Endothelial cell of umbilical vein (primary cell): Measurements from ENCODE around the gene SLC35B4. TPM values are rescaled to one million over a fixed set of nuclear protein-coding genes. Genes with fewer than 3 reads are reported as not detected.

Experiments used
- BruUV-seq: library from RNA; stranded (reverse); fragments of 400-500 nt; replicated peaks from 2 replicates; lab custom pipeline; 2021; lab: Mats Ljungman, UMichigan
- CTCF ChIA-PET: fragments of 300-600, 350-600 bp; sonication (Branson Sonifier 250); formaldehyde crosslinking; loops from one replicate; lab custom pipeline; 2021; ENCODE audit warnings: antibody characterized with exemption, inconsistent platforms; lab: Charles Lee
- POLR2A ChIA-PET: fragments of 300-600, 350-600 bp; sonication (Branson Sonifier 250); formaldehyde crosslinking; loops from one replicate; lab custom pipeline; 2021; ENCODE audit warnings: antibody characterized with exemption, inconsistent platforms; lab: Charles Lee
- DNase-seq: peaks from one replicate; pipeline ENCODE4 v3.0.0-alpha.2; 2011; ENCODE audit warnings: low read depth, low spot score
- FAIRE-seq: peaks from 2 replicates; lab custom pipeline; 2011; peaks lifted over from hg19 to GRCh38; lab: Jason Lieb, UNC
- H2AFZ ChIP-seq: 2 replicates; pipeline ENCODE4 v1.6.0; 2012; ENCODE audit warnings: low read depth, low read length, control low read depth, inconsistent platforms
- H3K27ac ChIP-seq: 2 replicates; pipeline ENCODE4 v1.5.1; 2011; ENCODE audit warnings: low read depth, mild to moderate bottlenecking, control low read depth, low read length, moderate library complexity; ENCODE audit not compliant: insufficient read depth
- H3K27me3 ChIP-seq, 2 experiments: 2 replicates each; pipeline versions ENCODE4 v1.6.0 to v1.6.1; 2011; ENCODE audit warnings: low read length in 2 of 2, mixed read lengths in 1 of 2; ENCODE audit not compliant: control insufficient read depth in 2 of 2, insufficient read depth in 2 of 2
- H3K36me3 ChIP-seq, 2 experiments: 2 replicates in 1 of 2; 3 replicates in 1 of 2; pipeline ENCODE4 v1.5.1; 2011; ENCODE audit warnings: low read length in 2 of 2, mild to moderate bottlenecking in 1 of 2, moderate library complexity in 1 of 2; ENCODE audit not compliant: control insufficient read depth in 2 of 2, insufficient read depth in 2 of 2; ENCODE audit errors: extremely low read depth in 1 of 2
- H3K4me1 ChIP-seq: 3 replicates; pipeline ENCODE4 v1.5.1; 2011; ENCODE audit warnings: mild to moderate bottlenecking, low read length; ENCODE audit not compliant: control insufficient read depth, insufficient read depth; ENCODE audit errors: extremely low read depth
- H3K4me2 ChIP-seq: 2 replicates; pipeline ENCODE4 v1.6.1; 2011; ENCODE audit warnings: low read length, control low read depth, mixed read lengths; ENCODE audit not compliant: insufficient read depth
- H3K4me3 ChIP-seq, 3 experiments: fragments of 200-600 bp in 1 of 3; sonication (generic), shearing (Covaris generic) in 1 of 3; replicated peaks in 1 of 3; 2 replicates each; pipeline ENCODE4 v1.5.1; 2011 to 2016; ENCODE audit warnings: control low read depth in 3 of 3, low read length in 3 of 3, mild to moderate bottlenecking in 2 of 3, inconsistent platforms in 1 of 3, low read depth in 1 of 3, moderate library complexity in 1 of 3; ENCODE audit not compliant: insufficient read depth in 1 of 3
- H3K79me2 ChIP-seq: 2 replicates; pipeline ENCODE4 v1.6.0; 2012; ENCODE audit warnings: low read length, inconsistent platforms; ENCODE audit not compliant: control insufficient read depth, insufficient read depth
- H3K9ac ChIP-seq: replicated peaks from 2 replicates; pipeline ENCODE3; 2011; ENCODE audit warnings: low read length, control low read depth; ENCODE audit not compliant: insufficient read depth; ENCODE audit errors: extremely low read depth
- H3K9me1 ChIP-seq: replicated peaks from 3 replicates; pipeline ENCODE4 v1.6.0; 2011; ENCODE audit warnings: mild to moderate bottlenecking, low read length; ENCODE audit not compliant: control insufficient read depth, insufficient read depth; ENCODE audit errors: extremely low read depth
- H3K9me3 ChIP-seq: replicated peaks from 2 replicates; pipeline ENCODE4 v1.5.1; 2012; ENCODE audit warnings: low read length, inconsistent platforms; ENCODE audit not compliant: control insufficient read depth, insufficient read depth
- H4K20me1 ChIP-seq: replicated peaks from 2 replicates; pipeline ENCODE3; 2011; ENCODE audit warnings: mild to moderate bottlenecking, low read length; ENCODE audit not compliant: control insufficient read depth, insufficient read depth; ENCODE audit errors: extremely low read depth
- CTCF ChIP-seq, 2 donors: IDR thresholded peaks; 1 replicate in 1 of 2; 2 replicates in 1 of 2; pipeline ENCODE4 v1.5.1; 2011; ENCODE audit warnings: low read length in 2 of 2, mild to moderate bottlenecking in 2 of 2, moderate library complexity in 2 of 2, control low read depth in 1 of 2, inconsistent platforms in 1 of 2, low read depth in 1 of 2; ENCODE audit not compliant: insufficient read depth in 1 of 2; ENCODE audit errors: extremely low read depth in 1 of 2
- EZH2 ChIP-seq: IDR thresholded peaks from 2 replicates; pipeline ENCODE4 v1.6.1; 2012; ENCODE audit warnings: borderline replicate concordance, low read depth, mild to moderate bottlenecking, moderate library complexity, low read length, inconsistent platforms; ENCODE audit not compliant: severe bottlenecking
- FOS ChIP-seq: IDR thresholded peaks from 2 replicates; pipeline ENCODE4 v1.6.1; 2011; ENCODE audit warnings: mild to moderate bottlenecking, low read length, moderate library complexity, borderline replicate concordance; ENCODE audit not compliant: insufficient read depth
- GATA2 ChIP-seq: IDR thresholded peaks from 2 replicates; pipeline ENCODE4 v1.7.0; 2011; ENCODE audit warnings: low read depth, mild to moderate bottlenecking, moderate library complexity, mixed read lengths, low read length; ENCODE audit not compliant: insufficient read length, insufficient read depth
- JUN ChIP-seq: IDR thresholded peaks from 2 replicates; pipeline ENCODE4 v1.6.1; 2011; ENCODE audit warnings: borderline replicate concordance, low read depth; ENCODE audit not compliant: insufficient read length, insufficient read depth
- MAX ChIP-seq: IDR thresholded peaks from 2 replicates; pipeline ENCODE4 v1.6.1; 2011; ENCODE audit not compliant: insufficient read depth, insufficient read length
- MYC ChIP-seq: IDR thresholded peaks from one replicate; pipeline ENCODE4 v1.6.1; 2011; ENCODE audit warnings: mild to moderate bottlenecking, low read depth, low read length
- POLR2A ChIP-seq: IDR thresholded peaks from 2 replicates; pipeline ENCODE4 v1.6.1; 2012; ENCODE audit warnings: low read depth, mild to moderate bottlenecking, control low read depth, low read length
- POLR2AphosphoS5 ChIP-seq: IDR thresholded peaks from 2 replicates; pipeline ENCODE4 v1.6.1; 2012; ENCODE audit warnings: low read depth, mild to moderate bottlenecking, control low read depth, low read length, moderate library complexity; ENCODE audit not compliant: insufficient read depth
- dilution Hi-C: fragments of 300-500 bp; cut with MboI; formaldehyde crosslinking; loops from one replicate; pipeline ENCODE4 v1.15.0; 2019; ENCODE audit warnings: low sequenced_read_pairs; ENCODE audit not compliant: extremely low pct_ligation_motif_present
- intact Hi-C: fragments of 100-400 bp; cut with micrococcal nuclease; formaldehyde crosslinking; loops from one replicate; pipeline ENCODE4 v1.10.0; 2022
- polyA plus RNA-seq, 4 experiments: library from polyadenylated mRNA; depleted of rRNA in 3 of 4; stranded (reverse) in 3 of 4; unstranded in 1 of 4; fragments of >200 nt; gene quantifications; 2 replicates each; pipeline versions ENCODE4 v1.2.1 to v1.2.3, GENCODE V29; 2011 to 2012; ENCODE audit warnings: missing spikeins in 1 of 4
- total RNA-seq: library from RNA; stranded (reverse); gene quantifications from 2 replicates; pipeline ENCODE4 v1.2.3, GENCODE V29; 2021

SLC35B4 gene
- total and polyA plus RNA-seq, 2 donors (not counting 3 experiments of a cell fraction or from before 2014, with no cell fraction given) = 17.5 to 20.2 TPM

- Histone ChIP-seq H3K4me3 (no peak overlapping the region), H4K20me1 (no peaks in the 10 kb centered on the region), H3K27ac (no peak overlapping the region), H3K79me2 (no peaks in the 10 kb centered on the region), H3K4me2 (no peak overlapping the region), H2AFZ (no peak overlapping the region), H3K9ac (no peak overlapping the region), H3K9me3 (no peaks in the 10 kb centered on the region), H3K9me1 (no peaks in the 10 kb centered on the region), H3K27me3 (peaks cover 0 to 5% of the 10 kb centered on the region in 2 experiments), H3K4me1 (no peaks in the 10 kb centered on the region), H3K36me3 (peaks cover 0 to 4% of the 10 kb centered on the region in 2 experiments)
- TF ChIP-seq JUN = no peak
- ChIA-PET CTCF (interaction anchor here (1.2 kb wide), 1 partner anchor 9 kb away, joined by 3 read pairs; no protein-coding TSS in a partner anchor), POLR2A (no interaction called here)
- DNase-seq = no peak
- dilution Hi-C loops (no loop called here), intact Hi-C loops (no loop called here)
- no peak for FAIRE-seq
- BruUV-seq = no TSS peak
These were observed 26.9 kb downstream of the SLC35B4 start for GRCh38 chr7:134289841-134290240.

GRCh38 chr7:134289423-134289822 lies 27.3 kb downstream of the SLC35B4 start:
- no peaks in the 10 kb centered on the region for H4K20me1 ChIP-seq
- H3K27ac ChIP-seq = no peak overlapping the region
- H2AFZ ChIP-seq = no peak overlapping the region
- peaks cover 2 to 5% of the 10 kb centered on the region in 2 experiments for H3K27me3 ChIP-seq
- ChIA-PET CTCF (interaction anchor here (1.2 kb wide), 1 partner anchor 10 kb away, joined by 3 read pairs; no protein-coding TSS in a partner anchor), POLR2A (no interaction called here)
- DNase-seq (no peak), FAIRE-seq (no peak)
- no peak overlapping the region for H3K4me3 ChIP-seq
- H3K79me2 ChIP-seq = no peaks in the 10 kb centered on the region
- H3K9ac ChIP-seq = no peak overlapping the region
- H3K9me1 ChIP-seq = no peaks in the 10 kb centered on the region
- no peaks in the 10 kb centered on the region for H3K4me1 ChIP-seq
- TF ChIP-seq MYC (no peak), JUN (no peak), POLR2A (no peak), POLR2AphosphoS5 (no peak), CTCF (IDR thresholded peaks at IDR 0.05; ENCODE audit: extremely low read depth in 1 of 2, insufficient read depth in 1 of 2, low read depth in 1 of 2, low read length in 2 of 2) (no peak), GATA2 (no peak), EZH2 (no peak), FOS (no peak), MAX (no peak)
- dilution Hi-C loops = no loop called here
- no peaks in the 10 kb centered on the region for H3K36me3 ChIP-seq
- no peak overlapping the region for H3K4me2 ChIP-seq
- intact Hi-C loops = no loop called here
- BruUV-seq = no TSS peak
- no peaks in the 10 kb centered on the region for H3K9me3 ChIP-seq
